AG09309 (cell line): ENCODE results near the gene ATP2B3.

Experiments
- DNase-seq: peaks from one replicate; pipeline ENCODE4 v3.0.0-alpha.2; 2010; ENCODE audit warnings: low read depth
- H3K4me3 ChIP-seq: 2 replicates; pipeline ENCODE4 v1.5.1; 2011; ENCODE audit warnings: mild to moderate bottlenecking, low read depth, low read length, moderate library complexity; ENCODE audit not compliant: control insufficient read depth
- TF ChIP-seq, protein P1 (sequence below): IDR thresholded peaks from 2 replicates; pipeline ENCODE4 v1.5.1; 2011; ENCODE audit warnings: mild to moderate bottlenecking, low read depth, low read length, inconsistent platforms; ENCODE audit not compliant: insufficient read depth, control insufficient read depth; ENCODE audit errors: missing control alignments

The ATP2B3 gene

DNA sequence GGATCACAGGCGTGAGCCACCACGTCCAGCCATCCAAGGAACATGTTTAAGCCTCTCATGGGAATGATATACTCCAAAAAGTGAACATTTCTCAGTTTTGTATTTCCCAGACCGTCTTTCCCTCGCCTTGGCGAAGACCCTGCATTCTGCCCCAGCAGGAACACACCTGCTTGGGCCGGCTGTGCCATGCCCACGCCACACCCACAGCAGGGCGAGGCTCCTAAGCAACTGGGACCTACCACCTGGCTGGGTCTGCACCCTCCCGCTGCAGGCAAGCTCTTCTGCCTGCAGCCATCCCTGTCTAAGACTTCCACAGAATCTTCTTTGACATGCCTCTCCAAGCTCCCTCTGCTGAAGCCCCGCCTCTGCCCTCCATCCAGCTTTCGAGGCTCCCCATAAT lies 77.9 kb downstream of the ATP2B3 start:
- DNase-seq, result no peak
- TF ChIP-seq, protein P1, sequence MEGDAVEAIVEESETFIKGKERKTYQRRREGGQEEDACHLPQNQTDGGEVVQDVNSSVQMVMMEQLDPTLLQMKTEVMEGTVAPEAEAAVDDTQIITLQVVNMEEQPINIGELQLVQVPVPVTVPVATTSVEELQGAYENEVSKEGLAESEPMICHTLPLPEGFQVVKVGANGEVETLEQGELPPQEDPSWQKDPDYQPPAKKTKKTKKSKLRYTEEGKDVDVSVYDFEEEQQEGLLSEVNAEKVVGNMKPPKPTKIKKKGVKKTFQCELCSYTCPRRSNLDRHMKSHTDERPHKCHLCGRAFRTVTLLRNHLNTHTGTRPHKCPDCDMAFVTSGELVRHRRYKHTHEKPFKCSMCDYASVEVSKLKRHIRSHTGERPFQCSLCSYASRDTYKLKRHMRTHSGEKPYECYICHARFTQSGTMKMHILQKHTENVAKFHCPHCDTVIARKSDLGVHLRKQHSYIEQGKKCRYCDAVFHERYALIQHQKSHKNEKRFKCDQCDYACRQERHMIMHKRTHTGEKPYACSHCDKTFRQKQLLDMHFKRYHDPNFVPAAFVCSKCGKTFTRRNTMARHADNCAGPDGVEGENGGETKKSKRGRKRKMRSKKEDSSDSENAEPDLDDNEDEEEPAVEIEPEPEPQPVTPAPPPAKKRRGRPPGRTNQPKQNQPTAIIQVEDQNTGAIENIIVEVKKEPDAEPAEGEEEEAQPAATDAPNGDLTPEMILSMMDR, result no peak
- no peak overlapping the region for H3K4me3 ChIP-seq

DNA sequence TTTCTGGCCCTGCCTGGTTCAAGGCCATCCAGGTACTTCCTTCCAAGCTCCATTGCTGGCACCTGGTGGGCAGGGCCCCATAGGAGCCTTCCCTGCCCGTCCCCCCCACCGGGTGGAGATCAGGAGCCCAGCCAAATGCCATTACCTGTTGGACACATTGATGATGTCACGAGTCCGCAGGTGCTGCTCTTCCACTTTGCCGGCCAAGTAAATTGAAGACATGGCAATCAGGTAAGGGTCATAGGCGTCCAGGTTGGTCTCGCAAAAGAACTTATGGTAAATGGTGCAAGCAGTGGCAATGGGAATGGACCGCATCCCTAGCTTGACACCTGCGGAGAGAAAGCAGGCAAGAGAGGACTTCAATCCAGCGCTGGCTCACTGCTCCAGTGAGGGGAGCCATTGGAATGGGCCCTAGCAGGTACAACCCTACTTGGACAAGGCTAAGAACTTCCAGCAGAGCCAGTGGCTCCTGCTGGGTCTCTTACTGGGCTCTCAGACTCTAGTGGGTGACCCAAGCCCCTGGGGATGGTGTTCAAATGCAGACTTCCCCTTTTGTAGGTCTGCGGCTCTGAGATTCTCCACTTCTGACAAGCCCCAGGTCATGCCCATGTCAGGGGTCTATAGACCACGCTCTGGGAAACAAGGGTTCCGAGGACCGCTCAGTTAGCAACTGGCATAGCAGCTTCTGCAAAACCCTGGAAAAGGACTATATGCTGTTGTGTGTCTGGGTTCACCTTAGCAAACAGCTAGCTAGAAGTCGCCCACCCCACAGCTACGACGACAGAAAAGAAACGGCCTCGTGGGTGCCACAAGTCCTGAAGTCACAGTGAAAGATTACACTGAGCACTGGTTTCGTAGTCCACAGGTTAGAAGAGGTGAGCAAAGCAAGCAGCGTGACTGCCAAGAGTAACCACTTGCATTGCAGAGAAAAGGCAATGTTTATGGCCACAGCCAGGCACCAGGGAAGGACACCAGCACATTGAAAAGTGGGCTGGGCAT lies 78.7 kb downstream of the ATP2B3 start:
- H3K4me3 ChIP-seq, result no peak overlapping the region
- DNase-seq, result no peak
- TF ChIP-seq, protein P1, result no peak

DNA sequence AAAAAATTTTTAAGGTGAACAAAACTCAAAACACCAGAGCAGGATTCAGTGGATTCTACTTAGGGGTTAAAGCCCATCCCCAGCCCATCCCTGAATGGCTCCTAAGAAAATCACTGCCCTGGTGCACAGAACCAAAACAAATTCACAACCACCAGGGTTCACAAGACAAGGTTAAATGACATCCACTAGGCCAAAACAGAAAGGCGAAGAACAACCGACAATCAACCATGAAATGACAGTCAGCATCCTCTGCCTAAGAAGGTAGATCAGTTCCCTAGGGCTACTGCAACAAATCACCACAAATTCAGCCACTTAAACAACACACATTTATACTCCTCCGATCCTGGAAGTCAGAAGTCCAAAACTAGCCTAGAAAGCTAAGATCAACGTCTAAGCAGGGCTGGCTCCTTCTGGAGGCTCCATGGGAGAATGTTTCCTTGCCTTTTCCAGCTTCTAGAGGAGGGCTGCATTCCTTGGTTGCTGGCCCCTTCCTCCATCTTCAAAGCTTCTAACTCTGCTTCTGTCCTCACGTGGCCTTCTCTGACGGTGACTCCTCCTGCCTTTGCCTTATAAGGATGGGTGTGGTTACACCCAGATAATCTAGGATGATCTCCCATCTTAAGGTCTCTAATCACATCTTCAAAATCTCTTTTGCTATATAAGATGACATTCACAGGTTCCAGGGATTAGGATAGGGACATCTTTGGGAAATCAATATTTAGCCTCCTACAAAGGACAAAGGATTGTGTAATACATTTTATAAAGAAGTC lies 79.7 kb downstream of the ATP2B3 start:
- TF ChIP-seq, protein P1, result no peak
- no peak for DNase-seq
- no peak overlapping the region for H3K4me3 ChIP-seq

- H3K4me3 ChIP-seq, result peak within 1 kb of the TSS; percentile 59
- TF ChIP-seq, protein P1, result no peak
- DNase-seq, result no peak
Observed at GRCh38 chrX:153598541-153599191, 81.2 kb downstream of the ATP2B3 start, which contains the start of gene CCNQ. TSS of gene CCNQ (minus strand) at chrX:153599139. CDS start at chrX:153599073, 66 bp downstream.

GRCh38 chrX:153599192-153600031 lies 82.0 kb downstream of the ATP2B3 start:
- peak; percentile 34 for DNase-seq
- peak overlapping the region; percentile 58 for H3K4me3 ChIP-seq
- TF ChIP-seq, protein P1, result no peak
